ENCODE measurements around the gene IER3. TPM values are rescaled to one million over a fixed set of nuclear protein-coding genes. Genes with fewer than 3 reads are reported as not detected.

The IER3 gene
- total and polyA plus RNA-seq, 9 of the 15 experiments (the other 6 are each of a cell fraction or from before 2014, with no cell fraction given), result 1.5 to 30.0 (median 11.5) TPM

- TF ChIP-seq, protein P1, sequence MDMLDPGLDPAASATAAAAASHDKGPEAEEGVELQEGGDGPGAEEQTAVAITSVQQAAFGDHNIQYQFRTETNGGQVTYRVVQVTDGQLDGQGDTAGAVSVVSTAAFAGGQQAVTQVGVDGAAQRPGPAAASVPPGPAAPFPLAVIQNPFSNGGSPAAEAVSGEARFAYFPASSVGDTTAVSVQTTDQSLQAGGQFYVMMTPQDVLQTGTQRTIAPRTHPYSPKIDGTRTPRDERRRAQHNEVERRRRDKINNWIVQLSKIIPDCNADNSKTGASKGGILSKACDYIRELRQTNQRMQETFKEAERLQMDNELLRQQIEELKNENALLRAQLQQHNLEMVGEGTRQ (CRISPR knock-in tag; IDR thresholded peaks at IDR 0.05), result no peak
- TF ChIP-seq ZNF589 (CRISPR knock-in tag; IDR thresholded peaks at IDR 0.05; ENCODE audit: low read depth) (peak; percentile 84), STAT5A (IDR thresholded peaks at IDR 0.05; ENCODE audit: borderline replicate concordance, low read length) (peak; percentile 58; the same call in 1 of the 2 replicates), BACH1 (tag; IDR thresholded peaks at IDR 0.05) (peak; percentile 11; the same call in 1 of the 2 replicates), ZC3H11A (IDR thresholded peaks at IDR 0.05; ENCODE audit: low read depth, low read length) (no peak), CTBP1 (IDR thresholded peaks at IDR 0.05; ENCODE audit: borderline replicate concordance) (peak; percentile 49; the same call in 1 of the 2 replicates), ZNF444 (CRISPR knock-in tag; IDR thresholded peaks at IDR 0.05) (no peak), MXI1 (IDR thresholded peaks at IDR 0.05; ENCODE audit: low read depth, low read length) (no peak), ZHX1 (conservative IDR thresholded peaks at IDR 0.05; ENCODE audit: low read length) (no peak), ARNT (IDR thresholded peaks at IDR 0.05) (0 out of 4 replicates have a peak, but pooled peaks of 1 of the 2 experiments have one; percentile 49), THRA (IDR thresholded peaks at IDR 0.05) (no peak), EP300 (IDR thresholded peaks at IDR 0.05; ENCODE audit: low read length) (peak; percentile 78; the same call in 1 of the 2 replicates), USF1 (CRISPR knock-in tag; IDR thresholded peaks at IDR 0.05) (no peak), DPF2 (IDR thresholded peaks at IDR 0.05) (peak; percentile 81), ZFX (CRISPR knock-in tag; IDR thresholded peaks at IDR 0.05) (peak; percentile 61), ZNF717 (CRISPR knock-in tag; IDR thresholded peaks at IDR 0.05) (no peak)
- TF ChIP-seq, protein P2, sequence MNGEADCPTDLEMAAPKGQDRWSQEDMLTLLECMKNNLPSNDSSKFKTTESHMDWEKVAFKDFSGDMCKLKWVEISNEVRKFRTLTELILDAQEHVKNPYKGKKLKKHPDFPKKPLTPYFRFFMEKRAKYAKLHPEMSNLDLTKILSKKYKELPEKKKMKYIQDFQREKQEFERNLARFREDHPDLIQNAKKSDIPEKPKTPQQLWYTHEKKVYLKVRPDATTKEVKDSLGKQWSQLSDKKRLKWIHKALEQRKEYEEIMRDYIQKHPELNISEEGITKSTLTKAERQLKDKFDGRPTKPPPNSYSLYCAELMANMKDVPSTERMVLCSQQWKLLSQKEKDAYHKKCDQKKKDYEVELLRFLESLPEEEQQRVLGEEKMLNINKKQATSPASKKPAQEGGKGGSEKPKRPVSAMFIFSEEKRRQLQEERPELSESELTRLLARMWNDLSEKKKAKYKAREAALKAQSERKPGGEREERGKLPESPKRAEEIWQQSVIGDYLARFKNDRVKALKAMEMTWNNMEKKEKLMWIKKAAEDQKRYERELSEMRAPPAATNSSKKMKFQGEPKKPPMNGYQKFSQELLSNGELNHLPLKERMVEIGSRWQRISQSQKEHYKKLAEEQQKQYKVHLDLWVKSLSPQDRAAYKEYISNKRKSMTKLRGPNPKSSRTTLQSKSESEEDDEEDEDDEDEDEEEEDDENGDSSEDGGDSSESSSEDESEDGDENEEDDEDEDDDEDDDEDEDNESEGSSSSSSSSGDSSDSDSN (IDR thresholded peaks at IDR 0.05; ENCODE audit: borderline replicate concordance in 1 of 2, low read depth in 2 of 2, low read length in 2 of 2), result peak in 1 of 2 experiments; percentile 65; a peak in 1 of 4 replicates
These were observed 23.0 kb upstream of the IER3 start (continued) for GRCh38 chr6:30767158-30767943.
